ENCODE data around the gene LCE7A. TPM values are rescaled to one million over a fixed set of nuclear protein-coding genes. Genes with fewer than 3 reads are reported as not detected.

The LCE7A gene, protein sequence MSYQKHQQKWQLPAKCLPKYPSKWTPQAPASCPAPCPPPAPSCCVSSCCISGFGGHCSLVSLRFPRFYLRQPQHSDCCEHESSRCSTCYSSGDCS
- not detected in 2 replicates for total RNA-seq

GRCh38 chr1:152859696-152860095, at the start of gene LCE7A:
Gene LCE7A (plus strand): TSS chr1:152859996. CDS start chr1:152860698, 702 bp downstream.

DNA sequence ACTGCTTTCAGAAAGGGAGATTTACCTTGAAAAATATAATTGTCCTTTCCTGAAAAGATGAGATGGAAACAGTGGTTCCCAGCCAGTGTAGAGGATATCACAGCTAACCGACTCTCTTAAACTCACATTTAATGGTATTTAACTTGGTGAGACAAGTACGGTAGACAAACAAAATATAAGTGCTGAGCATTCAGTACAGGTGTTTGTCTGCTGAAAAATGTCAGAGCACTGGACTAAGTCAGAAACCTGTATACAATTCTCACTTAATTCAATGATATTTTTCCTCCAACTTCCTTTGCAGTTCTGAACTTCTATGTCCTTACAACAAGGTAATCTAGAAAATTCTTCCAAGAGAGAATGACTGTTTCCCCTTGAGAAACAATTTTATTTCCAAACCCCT, 48.1 kb upstream of the LCE7A start, which contains the start of gene LCE1B:
Gene LCE1B, plus strand, starts transcription at position 301 of the 400 bp plus-strand sequence. CDS start 476 bp downstream, outside the sequence.

DNA sequence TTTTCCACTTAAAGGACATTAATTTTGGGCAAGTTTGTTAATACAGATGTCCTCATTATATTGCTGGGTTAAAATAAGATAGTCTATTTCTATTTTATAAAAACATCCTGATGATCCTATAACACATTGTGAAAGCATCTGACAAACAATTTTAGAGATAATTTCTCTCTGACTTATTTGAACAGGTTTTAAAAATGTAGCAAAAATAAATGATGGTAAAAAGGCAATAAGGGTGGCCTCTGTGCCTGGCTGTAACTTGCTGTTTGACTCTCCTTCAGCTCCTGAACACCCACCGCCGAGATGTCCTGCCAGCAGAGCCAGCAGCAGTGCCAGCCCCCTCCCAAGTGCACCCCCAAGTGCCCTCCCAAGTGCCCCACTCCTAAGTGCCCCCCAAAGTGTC, 32.6 kb upstream of the LCE7A start, which contains the start of gene LCE1A:
Gene LCE1A, plus strand, starts transcription at position 301 of the 400 bp plus-strand sequence. Its CDS starts 0 bp downstream, at position 301.

GRCh38 chr1:152842556-152842955, 17.2 kb upstream of the LCE7A start, which contains the start of gene LCE6A:
Gene LCE6A (plus strand): TSS chr1:152842856. CDS start chr1:152843521, 665 bp downstream.

GRCh38 chr1:152878042-152878441, 18.2 kb downstream of the LCE7A start, which contains the start of gene SMCP:
Gene SMCP (plus strand): TSS chr1:152878322. CDS start chr1:152884423, 6,101 bp downstream.

GRCh38 chr1:152907686-152908601, 48.1 kb downstream of the LCE7A start, which contains the start of gene IVL:
Gene IVL (plus strand): TSS chr1:152908546. CDS start chr1:152909798, 1,252 bp downstream.

Other genes starting within 250 kb of the LCE7A start
- not detected in 2 replicates for gene LCE3B, start 246.2 kb upstream of the LCE7A start, total RNA-seq
- not detected in 2 replicates for gene LCE3A, start 236.9 kb upstream of the LCE7A start, total RNA-seq
- not detected in 2 replicates for gene LCE2D, start 196.6 kb upstream of the LCE7A start, total RNA-seq
- not detected in 2 replicates for gene LCE2C, start 184.7 kb upstream of the LCE7A start, total RNA-seq
- not detected in 2 replicates for gene LCE2B, start 173.9 kb upstream of the LCE7A start, total RNA-seq
- gene LCE2A, start 161.7 kb upstream of the LCE7A start, total RNA-seq, result not detected in 2 replicates
- gene LCE4A, start 151.8 kb upstream of the LCE7A start, total RNA-seq, result not detected in 2 replicates
- gene KPRP, start 102.0 kb upstream of the LCE7A start, total RNA-seq, result not detected in 2 replicates
- gene LCE1F, start 84.9 kb upstream of the LCE7A start, total RNA-seq, result not detected in 2 replicates
- not detected in 2 replicates for gene LCE1E, start 73.7 kb upstream of the LCE7A start, total RNA-seq
- not detected in 2 replicates for gene LCE1D, start 63.3 kb upstream of the LCE7A start, total RNA-seq
- not detected in 2 replicates for gene LCE1C, start 53.3 kb upstream of the LCE7A start, total RNA-seq
- gene LCE1B, start 48.0 kb upstream of the LCE7A start, total RNA-seq, result not detected in 2 replicates
- not detected in 2 replicates for gene LCE1A, start 32.5 kb upstream of the LCE7A start, total RNA-seq
- gene LCE6A, start 17.1 kb upstream of the LCE7A start, total RNA-seq, result not detected in 2 replicates
- gene SMCP, start 18.3 kb downstream of the LCE7A start, total RNA-seq, result not detected in 2 replicates
- not detected in 2 replicates for gene IVL, start 48.5 kb downstream of the LCE7A start, total RNA-seq
- not detected in 2 replicates for gene SPRR5, start 87.2 kb downstream of the LCE7A start, total RNA-seq
- gene SPRR4, start 110.7 kb downstream of the LCE7A start, total RNA-seq, result not detected in 2 replicates
- not detected in 2 replicates for gene SPRR1A, start 124.1 kb downstream of the LCE7A start, total RNA-seq
- gene SPRR3, start 141.8 kb downstream of the LCE7A start, total RNA-seq, result not detected in 2 replicates
- not detected in 2 replicates for gene SPRR1B, start 171.2 kb downstream of the LCE7A start, total RNA-seq
- gene SPRR2D, start 181.1 kb downstream of the LCE7A start, total RNA-seq, result not detected in 2 replicates
- not detected in 2 replicates for gene SPRR2A, start 197.5 kb downstream of the LCE7A start, total RNA-seq
- gene SPRR2B, start 211.6 kb downstream of the LCE7A start, total RNA-seq, result not detected in 2 replicates
- not detected in 2 replicates for gene SPRR2E, start 234.5 kb downstream of the LCE7A start, total RNA-seq